Heart right ventricle (tissue), 16 donors: ENCODE results near the gene CYYR1. TPM values are rescaled to one million over a fixed set of nuclear protein-coding genes. Genes with fewer than 3 reads are reported as not detected.

Source experiments
- ATAC-seq, 8 donors: fragments of 200-7000 bp; cut with Tn5 transposase; one replicate each; pipeline ENCODE4 v1.9.1; 2020; ENCODE audit warnings: mild to moderate bottlenecking in 8 of 8, moderate library complexity in 8 of 8, moderate number of reproducible peaks in 1 of 8
- DNase-seq, 2 donors: peaks; one replicate each; pipeline ENCODE4 v3.0.0-alpha.2; 2020
- H3K27ac ChIP-seq, 10 donors: fragments of 200-600 bp; sonication (generic) in 2 of 10; one replicate each; pipeline versions ENCODE4 v1.5.0 to v1.8.0; 2020 to 2022; ENCODE audit warnings: mild to moderate bottlenecking in 3 of 10
- H3K27me3 ChIP-seq, 7 donors: fragments of 200-600 bp; one replicate each; pipeline ENCODE4 v1.8.0; 2021 to 2022; ENCODE audit warnings: mild to moderate bottlenecking in 2 of 7
- H3K36me3 ChIP-seq, 9 donors: fragments of 200-600 bp; sonication (generic) in 1 of 9; one replicate each; pipeline versions ENCODE4 v1.5.0 to v1.8.0; 2020 to 2022; ENCODE audit warnings: mild to moderate bottlenecking in 2 of 9
- H3K4me1 ChIP-seq, 9 donors: fragments of 200-600 bp; sonication (generic) in 1 of 9; one replicate each; pipeline versions ENCODE4 v1.5.0 to v1.8.0; 2020 to 2022; ENCODE audit warnings: mild to moderate bottlenecking in 4 of 9
- H3K4me3 ChIP-seq, 10 donors: fragments of 200-600 bp; sonication (generic) in 2 of 10; one replicate each; pipeline versions ENCODE4 v1.5.0 to v1.8.0; 2020 to 2022; ENCODE audit warnings: mild to moderate bottlenecking in 7 of 10, moderate library complexity in 2 of 10
- H3K9me3 ChIP-seq, 11 donors: fragments of 200-600 bp in 10 of 11; sonication (generic) in 2 of 11; one replicate each; pipeline versions ENCODE4 v1.5.0 to v1.8.0; 2013 to 2022; ENCODE audit warnings: mild to moderate bottlenecking in 2 of 11, control low read depth in 1 of 11, moderate library complexity in 1 of 11
- CTCF ChIP-seq, 9 donors: fragments of 200-600 bp; sonication (generic) in 2 of 9; IDR thresholded peaks; one replicate each; pipeline versions ENCODE4 v1.5.0 to v1.8.0; 2021 to 2022; ENCODE audit warnings: antibody characterized with exemption in 9 of 9, mild to moderate bottlenecking in 5 of 9, moderate library complexity in 1 of 9
- WGBS, 2 donors: extraction: QIAGEN DNeasy Blood & Tissue Kit; methylation state at CpG; one replicate each; pipeline ENCODE4 v1.1.7; 2013; ENCODE audit warnings: inconsistent platforms in 1 of 2; 5-methylcytosine and 5-hydroxymethylcytosine counted together
- intact Hi-C, 10 donors: fragments of 100-400 bp; cut with DNase I; formaldehyde crosslinking; loops; one replicate each; pipeline versions ENCODE4 v1.11.1 to v1.14.2; 2022
- polyA plus RNA-seq, 2 donors: library from polyadenylated mRNA; stranded (reverse); fragments of 200-250 nt; gene quantifications; one replicate each; pipeline ENCODE4 v1.2.3, GENCODE V29; 2013
- total RNA-seq, 10 donors: library from RNA; stranded (reverse); fragmentation: NEBNext Ultra II Directional in 3 of 10; extraction: Animal tissue kit (Norgen Biotek cat#: 25700) in 3 of 10; gene quantifications; one replicate each; pipeline versions ENCODE4 v1.2.1 to v1.2.4, GENCODE V29; 2021 to 2023
- donor health status: Arrhythmogenic right ventricular cardiomyopathy.
- donor health status: ischemic (EF 13 %, LVEDD 7.1; RV severe dilation, severe dysfunction).
- donor health status: healthy with polysubstance abuse.
- donor health status: DM: no; HTN: yes; CAD: no.
- donor health status: DM: no; HTN: no; CAD: no.
- donor health status: ischemic (EF 25% LVEDD 6.9; RV normal size, moderate dysfunction).
- donor health status: ischemic (EF 25% LVEDD 5.7; RV mildly dilated, moderate dysfunction).
- donor health status: healthy.
- donor health status: DM: yes; HTN: yes; CAD: no.
- donor health status: Ischemic cardiomyopathy.
- donor health status: ischemic (EF 35%, LVEDD 5.7; RV mildly dilated, moderate dysfunction).
- donor health status: nonischemic (EF 11% LVEDD 7.7; RV severe dilation, severe dysfunction).
- donor health status: DM: yes; HTN: yes; CAD: no.
- donor health status: PGD.
- donor health status: ischemic (EF 29% LVEDD 5.4; RV normal size, mild dysfunction).
- donor health status: nonischemic (EF 23%, LVEDD 6.1; RV moderate dilation, normal function).

The CYYR1 gene
- total and polyA plus RNA-seq, 12 donors = 10.8 to 38.2 (median 15.8) TPM

GRCh38 chr21:26563856-26564503 is 9.1 kb downstream of the CYYR1 start:
- peak overlapping the region in 1 of 10 donors; percentile 6 for H3K4me3 ChIP-seq
- WGBS, 2 donors = 56 to 66% methylated on average over 5 of the region's 5 CpGs
- H3K27ac ChIP-seq = peak overlapping the region; percentile 50 to 94 (median 65)
- H3K36me3 ChIP-seq = peaks cover 0 to 5% (median 0%) of the 10 kb centered on the region in 9 donors
- H3K9me3 ChIP-seq = no peaks in the 10 kb centered on the region
- DNase-seq = no peak
- H3K27me3 ChIP-seq = no peaks in the 10 kb centered on the region
- ATAC-seq = peak in 5 of 8 donors; percentile 16 to 80 (median 65)
- intact Hi-C loops = loop anchor here in 1 of 10 donors (10.0 kb wide), 1 partner anchor 389 kb away; the partner anchor contains the start of gene APP
- TF ChIP-seq CTCF (IDR thresholded peaks at IDR 0.05) = peak in 1 of 9 donors; percentile 19
- peaks cover 0 to 50% (median 16%) of the 10 kb centered on the region in 9 donors for H3K4me1 ChIP-seq

- intact Hi-C loops = loop anchor here in 1 of 10 donors (10.0 kb wide), 1 partner anchor 386 kb away; the partner anchor contains the start of gene APP
- no peak for ATAC-seq
- WGBS, 2 donors = 89 to 92% methylated on average over 3 of the region's 3 CpGs
Observed at GRCh38 chr21:26560612-26561011, 12.5 kb downstream of the CYYR1 start.

GRCh38 chr21:26559099-26559498 is 14.0 kb downstream of the CYYR1 start:
- no peaks in the 10 kb centered on the region for H3K9me3 ChIP-seq
- peaks cover 0 to 5% (median 0%) of the 10 kb centered on the region in 9 donors for H3K36me3 ChIP-seq
- no peaks in the 10 kb centered on the region for H3K27me3 ChIP-seq
- 95 to 96% methylated on average over 5 of the region's 5 CpGs for WGBS, 2 donors
- TF ChIP-seq CTCF (IDR thresholded peaks at IDR 0.05) = no peak
- H3K27ac ChIP-seq = no peak overlapping the region
- H3K4me3 ChIP-seq = no peak overlapping the region
- DNase-seq (no peak), ATAC-seq (no peak)
- intact Hi-C loops = loop anchor here in 1 of 10 donors (10.0 kb wide), 1 partner anchor 674 kb away; no protein-coding TSS in a partner anchor
- H3K4me1 ChIP-seq = peaks cover 0 to 40% (median 8%) of the 10 kb centered on the region in 9 donors

More at GRCh38 chr21:26560612-26561011, 12.5 kb downstream of the CYYR1 start:
- no peaks in the 10 kb centered on the region for H3K9me3 ChIP-seq
- TF ChIP-seq CTCF (IDR thresholded peaks at IDR 0.05) = no peak
- no peaks in the 10 kb centered on the region for H3K27me3 ChIP-seq
- no peak overlapping the region for H3K4me3 ChIP-seq
- peaks cover 0 to 5% (median 0%) of the 10 kb centered on the region in 9 donors for H3K36me3 ChIP-seq
- H3K27ac ChIP-seq = peak overlapping the region in 2 of 10 donors; percentile 85 to 94
- no peak for DNase-seq
- peaks cover 0 to 50% (median 12%) of the 10 kb centered on the region in 9 donors for H3K4me1 ChIP-seq

GRCh38 chr21:26557106-26557505 is 16.0 kb downstream of the CYYR1 start:
- intact Hi-C loops = loop anchor here in 1 of 10 donors (10.0 kb wide), 1 partner anchor 672 kb away; no protein-coding TSS in a partner anchor
- H3K9me3 ChIP-seq = no peaks in the 10 kb centered on the region
- 79 to 82% methylated on average over 4 of the region's 4 CpGs for WGBS, 2 donors
- H3K36me3 ChIP-seq = peaks cover 0 to 5% (median 0%) of the 10 kb centered on the region in 9 donors
- TF ChIP-seq CTCF (IDR thresholded peaks at IDR 0.05) = no peak
- H3K27ac ChIP-seq = peak overlapping the region in 2 of 10 donors; percentile 60 to 62
- peaks cover 0 to 29% (median 0%) of the 10 kb centered on the region in 9 donors for H3K4me1 ChIP-seq
- no peak overlapping the region for H3K4me3 ChIP-seq
- no peak for ATAC-seq
- DNase-seq = no peak
- no peaks in the 10 kb centered on the region for H3K27me3 ChIP-seq
